A549 treated with AZD2906 at 1 μM for 4 hours (cell line): ENCODE data around the gene SLC7A11. TPM values are rescaled to one million over a fixed set of nuclear protein-coding genes. Genes with fewer than 3 reads are reported as not detected.

ENCODE experiments used
- total RNA-seq: library from RNA; stranded (reverse); fragments of 200-300 nt; extraction: Qiagen RNA extraction; gene quantifications from 5 replicates; pipeline ENCODE4 v1.2.3, GENCODE V29; 2022

SLC7A11 gene
- total RNA-seq, result 16.1 to 20.9 TPM (median 16.8 TPM) in 5 replicates

GRCh38 chr4:138242076-138242833 lies at the start of gene SLC7A11:
TSS of gene SLC7A11 (minus strand) at chr4:138242349. CDS start at chr4:138242069, 280 bp downstream.

